Posterior cingulate gyrus (tissue), 11 donors: ENCODE data around the gene PFKFB4.
"Not testable (repeated sequence)": the region's sequence is repeated elsewhere in the genome, so short reads cannot be mapped to it uniquely, and the experiment has no call there.

ENCODE experiments used
- DNase-seq, 10 donors: peaks; one replicate each; pipeline versions ENCODE4 v3.0.0 to v3.0.0-alpha.2; 2020 to 2021; ENCODE audit warnings: mixed read lengths in 3 of 10
- intact Hi-C: fragments of 100-400 bp; cut with DNase I; formaldehyde crosslinking; loops from one replicate; pipeline ENCODE4 v1.15.1; 2023

PFKFB4 gene

DNA sequence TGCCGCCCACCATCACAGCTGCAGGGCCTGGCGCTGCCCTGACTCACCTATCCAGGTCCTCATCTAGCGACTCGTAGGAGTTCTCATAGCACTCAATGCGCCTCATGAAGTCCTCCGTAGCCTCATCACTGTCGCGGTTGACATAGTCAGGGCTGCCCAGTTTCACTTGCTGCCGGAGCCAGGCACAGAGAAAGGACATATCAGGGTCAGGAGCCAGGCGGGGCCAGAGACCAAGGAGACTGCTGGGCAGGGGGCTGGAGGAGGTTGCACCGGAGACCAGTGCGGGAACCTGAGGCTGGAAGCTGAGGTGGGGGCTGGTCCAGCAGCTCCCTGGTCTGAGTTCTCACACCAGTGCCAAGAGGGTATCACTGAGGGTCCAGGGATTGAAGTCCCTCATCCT lies 18.2 kb downstream of the PFKFB4 start:
- intact Hi-C loops: no loop called here
- DNase-seq: peak in 1 of 10 donors; percentile 74

DNA sequence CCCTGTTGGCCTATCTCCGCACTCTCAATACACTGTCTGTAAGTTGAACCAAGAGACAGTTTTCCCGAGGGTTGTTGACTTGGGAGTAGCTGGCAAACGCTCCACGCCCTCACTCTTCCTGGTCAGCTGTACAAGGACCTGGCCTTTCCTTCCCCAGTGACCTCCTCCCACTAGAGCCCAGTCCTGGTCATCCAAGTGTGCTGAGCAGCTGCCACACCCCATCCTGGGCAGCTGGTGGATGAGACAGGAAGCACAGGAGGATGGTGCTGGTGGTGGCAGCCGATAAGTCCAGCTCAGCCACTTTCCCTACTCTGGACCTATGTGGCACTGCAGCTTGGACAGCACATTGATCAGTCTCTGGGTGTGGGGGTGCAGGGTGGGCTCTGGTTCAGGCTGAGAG lies 19.8 kb downstream of the PFKFB4 start:
- no peak for DNase-seq
- intact Hi-C loops: no loop called here

DNA sequence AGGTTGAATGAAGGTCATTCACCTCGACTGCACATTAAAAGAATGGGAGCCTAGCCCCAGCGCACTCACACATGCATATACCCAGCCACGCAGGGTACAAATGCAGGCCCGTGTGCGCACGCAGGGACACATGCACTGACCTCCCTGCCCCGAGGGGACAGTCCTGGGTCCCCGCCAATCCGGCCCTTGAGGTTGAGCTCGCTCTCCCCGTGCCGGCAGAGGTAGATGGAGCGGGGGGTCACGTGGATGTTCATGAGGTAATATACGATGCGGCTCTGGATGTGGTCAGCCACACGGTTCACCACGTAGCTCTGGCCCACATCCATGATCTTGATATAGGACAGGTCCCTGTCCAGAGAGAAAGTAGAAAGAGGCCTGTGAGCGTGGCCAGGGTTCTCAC lies 20.5 kb downstream of the PFKFB4 start:
- peak in 1 of 10 donors; percentile 48 for DNase-seq
- intact Hi-C loops: no loop called here

DNA sequence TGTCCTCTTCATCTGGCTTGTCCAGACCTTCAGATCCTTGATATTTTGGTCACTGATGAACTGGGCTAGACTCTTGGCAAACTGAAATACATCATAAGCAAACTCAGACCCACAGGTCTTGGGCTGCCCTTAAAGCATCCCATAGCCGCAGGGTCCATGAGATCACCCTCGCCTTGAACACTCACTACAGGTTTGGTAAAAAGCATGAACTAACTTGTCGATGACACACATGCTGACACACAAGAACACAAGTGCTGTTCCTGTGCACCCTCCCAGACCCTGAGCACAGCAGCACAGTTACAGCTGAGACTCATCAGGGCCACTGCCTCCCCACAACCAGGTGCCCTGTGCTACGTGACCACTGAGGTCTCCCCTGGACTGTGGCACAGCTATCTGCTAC lies 21.0 kb downstream of the PFKFB4 start:
- DNase-seq: no peak
- intact Hi-C loops: no loop called here

DNA sequence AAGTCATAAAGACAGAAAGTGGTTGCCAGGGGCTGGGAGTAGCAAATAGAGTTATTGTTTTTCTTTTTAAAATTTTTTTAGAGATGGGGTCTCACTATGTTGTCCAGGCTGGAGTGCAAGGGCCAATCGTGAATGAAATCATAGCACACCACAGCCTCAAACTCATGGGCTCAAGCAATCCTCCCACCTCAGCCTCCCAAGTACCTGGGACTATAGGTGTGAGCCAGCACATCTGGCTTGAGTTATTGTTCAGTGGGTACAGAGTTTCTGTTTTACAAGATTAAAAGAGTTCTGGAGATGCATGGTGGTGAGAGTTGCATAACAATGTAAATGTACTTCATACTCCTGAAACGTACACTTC lies 23.6 kb downstream of the PFKFB4 start:
- DNase-seq: no peak
- intact Hi-C loops: no loop called here

DNA sequence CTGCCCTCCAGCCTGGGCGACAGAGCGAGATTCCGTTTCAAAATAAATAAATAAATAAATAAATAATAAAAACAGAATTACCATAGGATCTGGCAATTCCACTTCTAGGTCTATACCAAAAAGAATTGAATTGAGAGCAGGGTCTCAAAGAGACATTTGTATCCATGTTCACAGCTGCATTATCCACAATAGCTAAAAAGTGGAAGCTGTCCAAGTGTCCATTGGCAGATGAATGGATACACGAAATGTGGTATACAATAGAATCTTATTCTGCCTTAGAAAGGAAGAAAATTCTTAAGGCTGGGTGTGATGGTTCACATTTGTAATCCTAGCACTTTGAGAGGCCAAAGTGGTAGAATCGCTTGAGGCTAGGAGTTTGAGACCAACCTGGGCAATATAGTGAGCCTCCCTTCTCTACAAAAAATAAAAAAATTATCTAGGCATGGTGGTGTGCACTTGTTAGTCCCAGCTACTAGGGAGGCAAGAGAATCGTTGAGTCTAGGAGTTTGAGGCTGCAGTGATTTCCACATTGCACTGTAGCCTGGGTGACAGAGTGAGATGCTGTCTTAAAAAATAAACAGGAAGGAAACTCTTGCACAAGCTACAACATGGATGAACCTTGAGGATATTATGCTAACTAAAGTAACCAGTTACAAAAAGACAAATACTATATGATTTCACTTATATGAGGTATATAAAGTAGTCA lies 24.2 kb downstream of the PFKFB4 start:
- intact Hi-C loops: no loop called here
- peak in 1 of 10 donors; percentile 27 for DNase-seq

DNA sequence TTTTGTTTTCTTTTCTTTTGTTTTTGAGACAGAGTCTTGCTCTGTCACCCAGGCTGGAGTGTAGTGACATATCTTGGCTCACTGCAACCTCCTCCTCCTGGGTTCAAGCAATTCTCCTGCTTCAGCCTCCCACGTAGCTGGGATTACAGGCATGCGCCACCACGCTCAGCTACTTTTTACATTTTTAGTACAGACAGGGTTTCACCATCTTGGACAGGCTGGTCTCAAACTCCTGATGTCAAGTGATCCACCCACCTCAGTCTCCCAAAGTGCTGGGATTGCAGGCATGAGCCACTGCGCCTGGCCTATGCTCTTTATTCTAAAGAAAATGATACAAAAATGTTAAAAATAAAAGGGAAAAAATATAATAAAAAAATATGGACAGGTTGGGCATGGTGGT lies 25.9 kb downstream of the PFKFB4 start:
- intact Hi-C loops, DNase-seq: not testable (repeated sequence)

DNA sequence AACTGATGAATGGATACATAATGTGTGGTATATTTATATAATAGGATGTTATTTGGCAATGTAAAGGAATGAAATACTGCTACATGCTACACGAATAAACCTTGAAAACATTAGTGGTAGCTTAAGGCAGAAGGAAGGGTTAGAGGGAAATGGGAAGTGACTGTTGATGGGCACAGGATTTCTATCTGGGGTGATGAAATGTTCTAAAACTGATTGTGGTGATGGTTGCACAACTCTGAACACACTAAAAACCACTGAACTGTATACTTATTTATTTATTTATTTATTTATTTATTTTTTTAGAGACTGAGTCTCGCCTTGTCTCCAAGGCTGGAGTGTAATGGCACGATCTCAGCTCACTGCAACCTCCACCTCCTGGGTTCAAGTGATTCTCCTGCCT lies 27.8 kb downstream of the PFKFB4 start:
- intact Hi-C loops: no loop called here

DNA sequence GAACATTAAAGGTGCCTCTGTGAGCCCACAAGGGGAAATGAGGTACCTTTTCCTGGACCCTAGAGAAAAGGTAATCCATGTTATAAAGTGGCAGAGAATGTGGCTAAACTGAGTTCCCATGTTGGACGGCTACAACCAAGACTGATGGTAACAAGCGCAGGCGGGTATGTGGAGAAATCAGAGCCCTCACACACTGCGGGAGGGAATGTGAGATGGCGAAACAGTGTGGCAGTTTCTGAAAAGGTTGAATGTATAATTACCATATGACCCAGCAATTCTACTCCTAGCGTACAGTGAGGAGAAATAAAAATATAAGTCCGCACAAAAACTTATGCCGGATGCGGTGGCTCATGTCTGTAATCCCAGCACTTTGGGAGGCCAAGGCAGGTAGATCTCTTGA lies 28.6 kb downstream of the PFKFB4 start:
- DNase-seq: no peak
- intact Hi-C loops: no loop called here

More for the DNA sequence above, 27.8 kb downstream of the PFKFB4 start:
- no peak for DNase-seq

DNA sequence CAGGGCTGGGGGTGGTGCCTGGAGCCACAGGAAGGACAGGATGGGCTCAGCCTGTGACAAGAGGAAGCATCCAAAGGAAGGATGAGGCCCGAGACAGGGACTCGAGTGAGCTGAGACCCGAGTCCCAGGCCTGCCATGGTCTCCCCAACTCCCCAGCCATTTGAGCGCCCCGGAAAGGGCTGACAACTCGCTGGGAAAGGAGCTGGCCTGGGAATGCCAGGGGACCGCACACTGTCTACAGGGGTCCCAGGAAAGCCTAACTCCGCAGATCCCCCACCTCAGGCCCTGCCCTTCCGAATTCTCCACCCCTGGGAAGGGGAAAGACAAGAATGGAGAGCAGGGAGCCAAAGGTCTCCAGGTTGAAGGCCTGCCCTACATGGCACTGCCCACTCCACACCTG lies 31.6 kb downstream of the PFKFB4 start:
- peak in 1 of 10 donors; percentile 73 for DNase-seq
- intact Hi-C loops: no loop called here

DNA sequence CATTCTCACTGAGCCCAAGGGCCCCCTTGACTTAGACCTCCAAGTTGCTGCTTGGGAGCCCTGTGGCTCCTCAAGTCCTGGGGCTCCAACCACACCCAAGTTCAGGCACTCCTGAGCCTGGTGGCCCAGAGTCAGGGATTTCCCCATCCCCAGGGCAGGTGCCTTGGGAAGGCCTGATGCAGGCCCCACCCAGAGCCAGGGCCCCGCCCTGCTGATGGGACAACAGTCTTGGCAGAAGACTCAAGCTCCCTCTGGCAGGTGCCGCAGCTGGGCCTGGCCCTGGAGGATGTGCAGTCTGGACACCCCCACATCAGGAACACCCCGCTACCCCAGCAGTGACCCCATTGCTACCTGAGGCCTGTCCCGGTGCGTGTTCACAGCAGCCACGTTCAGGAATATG lies 35.0 kb downstream of the PFKFB4 start:
- intact Hi-C loops: no loop called here
- DNase-seq: peak in 1 of 10 donors; percentile 74

DNA sequence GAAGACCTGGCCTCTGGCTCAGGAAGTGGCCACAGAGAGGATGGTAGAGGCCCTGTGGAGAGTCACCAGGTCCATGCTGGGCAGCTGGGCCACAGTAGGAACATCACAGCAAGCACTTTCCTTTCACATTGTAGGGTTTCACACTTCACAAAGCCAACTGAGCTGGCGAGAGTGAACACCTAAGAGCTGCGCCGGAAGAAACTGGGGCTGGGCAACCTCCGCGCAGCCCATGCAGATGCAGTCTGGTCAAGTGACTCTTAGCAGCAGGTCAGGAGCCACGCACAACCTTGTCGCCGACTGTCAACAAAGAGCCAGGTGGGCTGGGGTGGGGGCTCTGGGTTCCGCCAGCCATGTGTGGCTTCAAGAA lies 37.3 kb downstream of the PFKFB4 start:
- intact Hi-C loops: no loop called here

DNA sequence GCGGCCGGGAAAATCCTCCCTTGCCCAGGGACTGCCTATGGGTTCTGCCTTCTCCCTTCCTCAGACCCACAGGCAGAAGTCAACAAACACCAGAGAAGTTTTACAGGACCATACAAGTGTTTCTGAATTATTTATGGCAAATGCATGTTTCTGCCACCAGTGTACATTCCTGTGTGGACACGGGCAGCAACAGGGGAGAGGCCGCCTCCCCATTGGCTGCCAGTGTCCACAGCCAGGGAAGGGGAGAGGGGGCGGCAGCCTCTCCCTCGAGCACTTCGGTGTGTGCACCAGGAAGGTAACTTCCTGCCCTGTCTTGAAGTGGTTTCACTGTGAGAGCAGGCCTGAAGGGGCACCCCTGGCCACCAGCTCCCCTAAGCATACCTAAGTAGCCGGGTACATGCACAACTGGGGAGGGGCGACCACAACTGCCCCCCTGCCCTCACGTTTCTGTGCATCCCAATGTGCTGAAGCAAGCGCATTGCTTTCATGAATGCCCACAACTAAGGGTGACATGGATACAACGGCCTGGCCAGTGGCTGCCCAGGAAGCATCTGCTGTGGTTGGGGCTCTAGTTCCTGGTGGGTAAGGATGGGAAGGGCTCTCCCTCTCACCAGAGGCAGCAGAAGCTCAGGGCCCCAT lies 37.8 kb downstream of the PFKFB4 start:
- intact Hi-C loops: no loop called here
- peak in 2 of 10 donors; percentile 7 to 24 for DNase-seq

More for the DNA sequence above, 37.3 kb downstream of the PFKFB4 start:
- peak in 2 of 10 donors; percentile 35 to 50 for DNase-seq

DNA sequence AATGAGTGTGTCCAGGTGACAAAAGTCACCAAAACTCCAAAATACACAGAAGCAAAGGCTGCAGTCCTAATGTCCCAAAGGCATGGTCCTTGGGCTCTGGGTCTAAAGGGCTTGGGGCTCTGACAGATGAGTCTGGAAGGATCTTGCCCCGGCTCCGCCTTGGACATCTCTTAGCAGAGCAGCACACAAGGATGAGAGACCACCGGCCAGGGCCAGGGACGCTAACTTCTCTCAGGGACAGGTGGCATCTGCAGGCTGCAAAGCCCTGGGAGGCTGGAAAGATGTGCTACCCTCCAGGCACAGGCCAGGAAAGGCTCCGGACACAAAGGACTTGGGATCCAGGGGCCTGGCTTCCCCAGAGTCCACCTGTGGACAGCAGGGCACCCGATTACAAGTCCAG lies 38.5 kb downstream of the PFKFB4 start:
- peak in 2 of 10 donors; percentile 49 to 62 for DNase-seq
- intact Hi-C loops: no loop called here

DNA sequence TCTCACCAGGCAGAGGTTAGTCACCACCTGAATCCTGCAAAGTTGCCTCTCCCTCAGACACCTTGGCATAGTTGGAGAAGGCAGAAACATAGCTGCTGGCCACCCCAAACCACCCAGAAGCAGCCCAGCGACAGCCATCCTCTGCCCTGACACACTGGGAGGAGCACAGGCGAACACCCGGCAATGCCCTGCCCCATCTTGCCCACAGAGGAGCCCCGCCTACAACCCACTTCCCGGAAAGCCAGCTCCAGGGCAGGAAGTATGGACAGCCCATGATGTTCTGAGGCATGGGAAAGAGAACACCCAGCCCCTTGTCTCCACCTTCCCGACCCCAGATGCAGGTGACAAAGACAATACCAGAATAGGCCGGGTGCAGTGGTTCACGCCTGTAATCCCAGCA lies 40.0 kb downstream of the PFKFB4 start:
- peak in 2 of 10 donors; percentile 19 to 56 for DNase-seq
- intact Hi-C loops: no loop called here

DNA sequence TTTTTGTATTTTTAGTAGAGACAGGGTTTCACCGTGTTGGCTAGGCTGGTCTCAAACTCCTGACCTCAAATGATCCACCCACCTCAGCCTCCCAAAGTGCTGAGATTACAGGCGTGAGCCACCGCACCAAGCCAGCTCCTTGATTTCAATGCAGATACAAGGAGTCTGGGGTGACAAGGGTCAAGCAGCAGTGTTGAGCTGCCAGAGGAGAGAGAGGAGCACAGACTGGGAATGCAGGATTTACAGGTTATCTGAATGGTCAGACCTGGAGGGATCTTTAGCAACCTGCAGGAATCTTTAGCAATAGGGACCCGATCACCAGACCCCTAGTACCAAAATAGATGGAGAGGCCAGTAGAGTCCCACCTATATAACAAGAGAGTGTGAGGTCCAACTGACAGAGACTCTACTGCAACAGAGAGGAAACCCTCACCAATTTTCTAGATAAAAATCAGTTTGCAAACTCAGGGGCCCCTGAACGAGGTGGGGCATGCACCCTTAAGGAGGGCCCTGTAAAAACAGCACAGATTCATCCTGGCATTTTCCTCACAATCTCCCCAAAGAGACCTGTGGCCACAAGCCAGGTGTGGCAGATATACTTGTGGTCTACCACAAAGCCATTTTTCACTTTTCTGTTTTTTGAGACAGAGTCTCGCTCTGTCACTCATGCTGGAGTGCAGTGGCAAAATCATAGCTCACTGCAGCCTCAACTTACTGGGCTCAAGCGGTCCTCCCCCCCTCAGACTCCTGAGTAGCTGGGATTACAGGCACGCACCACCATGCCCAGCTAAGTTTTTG lies 42.0 kb downstream of the PFKFB4 start:
- DNase-seq: peak in 1 of 10 donors; percentile 18
- intact Hi-C loops: no loop called here

DNA sequence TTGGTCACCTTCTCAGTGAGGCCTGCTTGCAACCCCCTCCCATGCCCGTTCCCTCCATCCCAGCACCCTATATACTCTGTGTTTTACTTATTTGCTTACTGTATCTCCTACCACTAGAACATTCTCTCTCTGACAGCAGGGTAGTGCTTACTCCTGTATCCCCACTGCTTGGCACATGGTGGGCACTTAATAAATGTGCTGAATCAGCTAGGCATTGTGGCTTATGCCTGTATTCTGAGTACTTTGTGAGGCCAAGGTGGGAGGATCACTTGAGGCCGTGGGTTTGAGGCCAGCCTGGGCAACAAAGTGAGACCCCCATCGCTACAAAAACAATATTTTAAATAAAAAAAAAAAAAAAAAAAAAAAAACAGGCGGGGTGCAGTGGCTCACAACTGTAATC lies 45.1 kb downstream of the PFKFB4 start:
- intact Hi-C loops: no loop called here

DNA sequence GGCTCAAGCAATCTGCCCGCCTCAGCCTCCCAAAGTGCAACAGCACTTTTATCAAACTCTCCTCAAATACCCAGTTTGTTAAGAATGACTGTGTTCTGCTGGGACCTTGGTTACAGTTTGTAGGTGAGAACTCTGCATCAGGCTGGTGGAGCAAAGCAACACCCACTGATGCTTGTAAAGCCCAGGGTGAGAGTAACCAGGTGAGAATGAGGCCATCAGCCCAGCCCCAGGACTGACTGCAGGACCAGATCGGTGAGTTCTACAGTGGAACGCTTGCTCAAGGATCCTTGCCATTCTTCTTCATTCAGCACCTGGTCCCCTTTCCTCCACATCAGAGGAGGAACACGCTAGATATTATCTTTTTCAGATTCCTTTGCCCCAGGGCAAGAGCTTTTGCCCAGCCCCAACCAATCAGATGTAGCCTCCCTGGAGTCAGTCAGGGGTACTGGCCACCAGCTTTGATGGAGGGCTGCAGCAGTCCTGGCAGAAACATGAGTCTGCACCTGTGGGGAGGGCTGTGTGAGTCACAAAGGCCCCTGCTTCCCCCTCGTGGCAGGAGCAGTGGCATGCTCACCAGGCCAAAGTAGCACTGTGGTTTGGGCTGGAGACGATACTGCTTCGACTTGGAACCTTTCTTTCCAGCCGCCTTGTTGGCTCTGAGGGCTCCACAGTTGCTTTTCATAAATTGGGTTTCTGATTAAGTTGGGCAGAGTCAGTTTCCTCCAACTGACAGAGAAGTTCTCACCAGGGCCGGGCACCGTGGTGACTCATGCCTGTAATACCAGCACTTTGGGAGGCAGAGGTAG lies 49.1 kb downstream of the PFKFB4 start:
- intact Hi-C loops: no loop called here
- peak in 7 of 10 donors; percentile 13 to 83 (median 29) for DNase-seq

More for the DNA sequence above, 45.1 kb downstream of the PFKFB4 start:
- peak in 2 of 10 donors; percentile 21 to 39 for DNase-seq

DNA sequence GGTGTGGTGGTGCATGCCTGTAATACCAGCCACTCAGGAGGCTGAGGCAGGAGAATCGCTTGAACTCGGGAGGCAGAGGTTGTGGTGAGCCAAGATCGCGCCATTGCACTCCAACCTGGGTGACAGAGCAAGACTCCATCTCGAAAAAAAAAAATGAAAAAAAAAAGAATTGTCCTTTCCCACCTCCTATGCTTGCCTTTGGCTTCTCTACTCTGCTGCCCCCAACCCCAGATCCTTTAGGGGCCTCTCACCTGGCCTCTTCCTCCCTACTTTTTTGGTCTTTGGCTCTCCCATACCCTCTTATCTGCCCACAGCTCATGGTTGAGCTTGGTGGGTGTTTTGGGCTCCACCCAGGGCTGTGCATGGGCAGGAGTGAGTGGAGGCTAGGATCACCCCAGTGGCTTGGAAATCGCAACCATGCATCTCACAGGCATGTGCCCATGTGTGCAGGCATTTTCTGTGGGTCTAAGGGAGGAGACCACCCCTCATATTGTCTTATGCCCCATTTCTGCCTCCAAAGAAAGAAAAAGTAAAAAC lies 50.6 kb downstream of the PFKFB4 start:
- peak in 2 of 10 donors; percentile 49 to 57 for DNase-seq
- intact Hi-C loops: no loop called here

DNA sequence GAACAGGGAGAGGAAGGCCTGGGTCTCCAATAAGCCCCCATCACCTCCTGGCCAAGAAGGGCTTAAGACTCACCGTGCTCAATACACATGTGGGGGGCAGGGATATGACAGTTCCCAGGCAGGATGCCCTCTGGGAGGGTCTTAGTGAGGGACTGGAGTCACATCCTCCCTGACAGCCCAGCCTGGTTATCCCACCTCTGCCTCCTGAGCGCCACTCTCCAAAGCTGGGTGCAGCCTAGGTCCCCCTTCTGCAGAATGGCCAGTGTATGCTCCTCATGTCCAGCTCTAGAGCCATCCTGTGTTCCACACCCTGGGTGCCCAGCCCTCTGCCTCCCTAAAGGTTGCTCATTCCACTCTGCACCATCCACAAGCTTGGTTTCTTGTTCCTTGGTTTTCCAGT lies 51.5 kb downstream of the PFKFB4 start:
- peak in 3 of 10 donors; percentile 28 to 69 (median 34) for DNase-seq
- intact Hi-C loops: no loop called here
